GM12873 (cell line): ENCODE measurements around the gene MFSD2B.
A peak's percentile ranks its signal among the peaks of the same experiment; 100 is the strongest.

Source experiments
- TF ChIP-seq, protein P1 (sequence below): IDR thresholded peaks from 2 replicates; pipeline ENCODE4 v1.5.1; 2012; ENCODE audit warnings: low read depth, mild to moderate bottlenecking, moderate library complexity, low read length, control low read depth; ENCODE audit not compliant: insufficient read depth; ENCODE audit errors: missing control alignments

The MFSD2B gene

DNA sequence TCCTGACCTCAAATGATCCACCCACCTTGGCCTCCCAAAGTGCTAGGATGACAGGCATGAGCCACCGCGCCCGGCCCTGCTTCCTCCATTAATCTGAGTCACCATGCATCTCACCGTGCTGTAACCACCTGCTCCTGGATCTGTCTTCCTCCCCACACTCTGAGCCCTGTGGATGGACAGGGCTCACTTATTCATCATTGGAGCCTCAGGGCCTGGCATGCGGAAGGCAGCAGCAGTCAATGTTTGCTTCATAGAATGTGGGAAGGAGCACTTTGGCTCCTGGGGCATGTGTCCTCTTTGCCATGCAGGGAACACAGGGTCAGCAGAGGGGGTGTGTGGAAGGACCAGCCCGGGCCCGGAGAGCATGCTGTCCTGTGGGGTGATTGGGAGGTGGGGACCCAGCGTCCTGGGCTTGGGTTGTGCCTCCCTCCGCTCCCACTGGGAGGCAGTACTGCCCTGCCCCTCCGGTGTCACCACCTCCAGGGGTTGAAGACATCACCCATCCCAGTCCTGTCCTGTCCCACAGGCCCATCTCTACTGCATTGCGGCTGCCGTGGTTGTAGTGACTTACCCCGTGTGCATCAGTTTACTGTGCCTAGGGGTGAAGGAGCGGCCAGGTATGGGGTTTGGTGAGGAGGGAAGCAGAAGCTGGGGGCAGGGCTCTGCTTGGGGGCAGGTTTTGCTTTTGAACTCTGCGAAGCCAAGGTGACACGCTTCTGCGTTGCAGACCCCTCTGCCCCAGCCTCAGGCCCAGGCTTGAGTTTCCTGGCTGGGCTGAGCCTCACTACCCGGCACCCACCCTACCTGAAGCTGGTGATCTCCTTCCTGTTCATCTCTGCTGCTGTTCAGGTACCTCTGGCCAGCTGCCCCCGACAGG lies 11.5 kb downstream of the MFSD2B start:
- TF ChIP-seq, protein P1, sequence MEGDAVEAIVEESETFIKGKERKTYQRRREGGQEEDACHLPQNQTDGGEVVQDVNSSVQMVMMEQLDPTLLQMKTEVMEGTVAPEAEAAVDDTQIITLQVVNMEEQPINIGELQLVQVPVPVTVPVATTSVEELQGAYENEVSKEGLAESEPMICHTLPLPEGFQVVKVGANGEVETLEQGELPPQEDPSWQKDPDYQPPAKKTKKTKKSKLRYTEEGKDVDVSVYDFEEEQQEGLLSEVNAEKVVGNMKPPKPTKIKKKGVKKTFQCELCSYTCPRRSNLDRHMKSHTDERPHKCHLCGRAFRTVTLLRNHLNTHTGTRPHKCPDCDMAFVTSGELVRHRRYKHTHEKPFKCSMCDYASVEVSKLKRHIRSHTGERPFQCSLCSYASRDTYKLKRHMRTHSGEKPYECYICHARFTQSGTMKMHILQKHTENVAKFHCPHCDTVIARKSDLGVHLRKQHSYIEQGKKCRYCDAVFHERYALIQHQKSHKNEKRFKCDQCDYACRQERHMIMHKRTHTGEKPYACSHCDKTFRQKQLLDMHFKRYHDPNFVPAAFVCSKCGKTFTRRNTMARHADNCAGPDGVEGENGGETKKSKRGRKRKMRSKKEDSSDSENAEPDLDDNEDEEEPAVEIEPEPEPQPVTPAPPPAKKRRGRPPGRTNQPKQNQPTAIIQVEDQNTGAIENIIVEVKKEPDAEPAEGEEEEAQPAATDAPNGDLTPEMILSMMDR: peak; percentile 60

DNA sequence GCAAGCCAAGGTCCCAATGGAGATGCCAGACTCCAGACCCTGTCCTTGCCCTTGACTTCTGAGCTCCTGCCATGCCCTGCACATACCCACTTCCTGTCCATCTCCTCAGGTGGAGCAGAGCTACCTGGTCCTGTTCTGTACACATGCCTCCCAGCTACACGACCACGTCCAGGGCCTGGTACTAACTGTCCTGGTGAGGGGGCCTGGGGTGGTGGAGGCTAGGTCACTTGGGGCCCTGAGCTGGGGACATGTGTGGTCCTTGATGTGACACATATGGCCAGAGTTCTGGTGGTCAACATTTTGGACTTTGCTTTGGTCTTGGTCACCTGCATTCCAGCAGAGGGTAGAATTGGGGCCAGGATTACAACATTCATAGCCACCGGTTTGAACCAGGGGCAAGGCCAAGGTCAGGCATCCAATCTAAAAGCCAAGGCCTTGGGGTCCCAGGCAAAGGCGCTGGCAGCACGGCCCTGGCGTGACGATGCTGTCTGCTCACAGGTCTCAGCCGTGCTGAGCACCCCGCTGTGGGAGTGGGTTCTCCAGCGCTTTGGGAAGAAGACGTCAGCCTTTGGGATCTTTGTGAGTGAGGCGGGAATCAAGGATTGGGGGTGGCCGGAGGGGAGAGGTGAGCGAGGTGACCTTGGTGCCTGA lies 12.6 kb downstream of the MFSD2B start:
- TF ChIP-seq, protein P1: no peak

DNA sequence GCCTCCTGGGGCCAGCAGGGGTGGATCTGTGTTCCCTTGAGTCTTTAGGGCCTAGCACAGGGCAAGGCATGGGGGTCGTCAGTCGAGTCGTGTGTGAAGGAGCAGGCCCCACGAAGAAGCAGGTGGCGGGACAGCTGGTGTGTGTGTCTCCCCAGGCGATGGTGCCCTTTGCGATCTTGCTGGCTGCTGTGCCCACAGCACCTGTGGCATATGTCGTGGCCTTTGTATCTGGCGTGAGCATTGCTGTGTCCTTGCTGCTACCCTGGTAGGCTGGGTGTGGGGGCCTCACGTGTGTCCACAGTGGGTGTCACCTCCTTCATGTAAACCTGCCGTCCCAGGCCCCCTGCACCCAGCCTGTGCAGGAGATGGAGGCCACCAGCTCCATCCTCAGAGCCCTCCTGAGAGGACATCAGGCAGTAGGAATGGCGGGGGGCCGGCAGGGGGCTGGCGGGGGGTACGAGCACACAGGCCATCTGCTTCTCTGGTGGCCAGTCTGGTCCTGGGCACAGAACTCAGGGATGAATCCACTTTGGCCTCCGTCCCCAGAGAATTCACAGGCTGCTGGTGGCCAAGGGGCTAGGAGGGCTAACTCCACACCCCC lies 13.2 kb downstream of the MFSD2B start:
- TF ChIP-seq, protein P1: no peak

DNA sequence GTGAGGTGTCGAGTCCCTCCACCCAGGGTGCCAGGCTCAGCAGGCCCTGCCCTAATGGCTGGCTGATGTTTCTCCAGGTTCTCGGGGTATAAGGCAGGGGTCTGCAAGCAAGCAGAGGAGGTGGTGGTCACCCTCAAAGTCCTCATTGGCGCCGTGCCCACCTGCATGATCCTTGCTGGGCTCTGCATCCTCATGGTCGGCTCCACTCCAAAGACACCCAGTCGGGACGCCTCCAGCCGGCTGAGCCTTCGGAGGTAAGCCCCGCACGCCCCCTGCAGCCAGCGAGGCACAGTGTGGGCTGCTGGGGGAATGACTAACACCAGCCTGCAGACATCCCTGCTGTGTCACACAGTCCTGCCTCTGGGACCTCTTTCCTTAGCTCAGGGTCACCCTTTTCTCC lies 14.1 kb downstream of the MFSD2B start:
- TF ChIP-seq, protein P1: peak; percentile 6

DNA sequence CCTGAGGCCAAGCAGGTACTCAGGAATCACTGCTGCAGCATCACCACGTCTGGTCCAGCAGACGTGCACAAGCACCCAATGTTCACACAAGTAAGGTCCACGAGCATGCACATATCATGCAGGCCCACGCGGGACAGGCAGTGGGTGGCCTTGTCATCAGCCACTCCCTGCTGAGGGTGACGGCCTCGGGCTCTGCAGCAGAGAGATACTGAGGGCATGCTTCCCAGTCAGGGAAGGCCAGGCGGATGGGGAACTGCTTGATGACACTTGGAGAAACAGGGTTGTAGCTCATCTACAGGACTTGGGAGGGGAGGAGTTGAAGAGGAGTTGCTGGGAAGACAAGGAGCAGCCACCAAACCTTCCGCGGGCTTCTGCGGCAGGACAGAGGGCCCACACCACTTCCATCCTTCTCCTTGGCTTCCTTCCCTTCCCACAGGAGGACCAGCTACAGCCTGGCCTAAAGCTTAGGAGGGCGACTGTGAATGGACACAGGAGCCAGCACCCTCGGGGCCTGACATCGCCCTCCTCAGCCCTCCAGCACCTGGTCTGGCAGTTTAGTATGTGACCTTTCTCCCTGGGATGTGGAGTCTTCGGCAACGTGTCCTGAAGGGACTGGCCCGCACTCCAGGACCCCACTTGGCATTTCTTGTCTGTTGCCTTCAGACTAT lies 15.2 kb downstream of the MFSD2B start:
- TF ChIP-seq, protein P1: no peak

DNA sequence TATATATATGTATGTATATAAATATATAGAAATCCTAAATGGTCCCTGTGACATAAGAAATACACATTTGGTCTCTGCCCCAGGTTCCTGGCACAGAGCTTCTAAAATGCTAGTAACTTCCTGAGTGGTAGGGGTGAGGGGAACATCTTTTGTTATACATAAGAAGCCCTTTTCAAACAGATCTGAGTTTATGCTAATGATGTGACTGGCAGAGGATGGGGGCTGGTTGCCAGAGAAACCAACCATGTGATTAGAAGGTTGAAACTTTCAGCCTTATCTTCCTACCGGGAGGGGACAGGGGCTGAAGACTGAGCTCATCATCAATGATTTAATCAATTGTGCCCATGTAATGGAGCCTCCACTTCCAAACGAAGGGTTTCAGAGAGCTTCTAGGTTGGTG lies 16.3 kb downstream of the MFSD2B start:
- TF ChIP-seq, protein P1: no peak
